IPS-18a (cell line): Measurements from ENCODE around the gene MMP25.
A peak's percentile ranks its signal among the peaks of the same experiment; 100 is the strongest.

ENCODE experiments used
- H3K27ac ChIP-seq: one replicate; pipeline ENCODE4 v1.5.1; 2013; ENCODE audit warnings: low read length
- H3K27me3 ChIP-seq: one replicate; pipeline ENCODE4 v1.6.1; 2013; ENCODE audit warnings: mild to moderate bottlenecking, low read length; ENCODE audit not compliant: control insufficient read depth, insufficient read depth
- H3K36me3 ChIP-seq: one replicate; pipeline ENCODE4 v1.6.1; 2013; ENCODE audit warnings: low read depth, low read length; ENCODE audit not compliant: control insufficient read depth
- H3K4me1 ChIP-seq: one replicate; pipeline ENCODE4 v1.6.1; 2013; ENCODE audit warnings: low read depth, low read length; ENCODE audit not compliant: control insufficient read depth
- H3K4me3 ChIP-seq: one replicate; pipeline ENCODE4 v1.5.1; 2013; ENCODE audit warnings: low read length
- H3K9ac ChIP-seq: one replicate; pipeline ENCODE4 v1.6.1; 2013; ENCODE audit warnings: mild to moderate bottlenecking, low read length, moderate library complexity
- H3K9me3 ChIP-seq: one replicate; pipeline ENCODE4 v1.6.1; 2013; ENCODE audit warnings: low read depth, low read length; ENCODE audit not compliant: control insufficient read depth

The MMP25 gene

GRCh38 chr16:3026003-3026378 is 20.4 kb upstream of the MMP25 start:
- Histone ChIP-seq H3K4me3 (no peak overlapping the region), H3K4me1 (peaks cover 17% of the 10 kb centered on the region), H3K36me3 (peaks cover 23% of the 10 kb centered on the region), H3K9me3 (no peaks in the 10 kb centered on the region), H3K27ac (no peak overlapping the region), H3K9ac (no peak overlapping the region), H3K27me3 (no peaks in the 10 kb centered on the region)

- peaks cover 17% of the 10 kb centered on the region for H3K4me1 ChIP-seq
- peaks cover 22% of the 10 kb centered on the region for H3K36me3 ChIP-seq
- H3K27ac ChIP-seq: no peak overlapping the region
- H3K9ac ChIP-seq: no peak overlapping the region
- H3K9me3 ChIP-seq: no peaks in the 10 kb centered on the region
- no peaks in the 10 kb centered on the region for H3K27me3 ChIP-seq
- H3K4me3 ChIP-seq: no peak overlapping the region
These were observed 19.5 kb upstream of the MMP25 start for GRCh38 chr16:3026609-3027488.

GRCh38 chr16:3027489-3027795 is 18.9 kb upstream of the MMP25 start:
- no peak overlapping the region for H3K9ac ChIP-seq
- no peaks in the 10 kb centered on the region for H3K9me3 ChIP-seq
- peaks cover 18% of the 10 kb centered on the region for H3K36me3 ChIP-seq
- no peak overlapping the region for H3K27ac ChIP-seq
- no peaks in the 10 kb centered on the region for H3K27me3 ChIP-seq
- H3K4me1 ChIP-seq: peaks cover 11% of the 10 kb centered on the region
- no peak overlapping the region for H3K4me3 ChIP-seq

GRCh38 chr16:3027983-3028715 is 18.2 kb upstream of the MMP25 start:
- peaks cover 4% of the 10 kb centered on the region for H3K4me1 ChIP-seq
- peaks cover 18% of the 10 kb centered on the region for H3K36me3 ChIP-seq
- no peak overlapping the region for H3K27ac ChIP-seq
- H3K9ac ChIP-seq: no peak overlapping the region
- H3K27me3 ChIP-seq: no peaks in the 10 kb centered on the region
- H3K4me3 ChIP-seq: peak overlapping the region; percentile 25
- no peaks in the 10 kb centered on the region for H3K9me3 ChIP-seq

GRCh38 chr16:3028716-3029319 is 17.5 kb upstream of the MMP25 start:
- no peaks in the 10 kb centered on the region for H3K9me3 ChIP-seq
- no peak overlapping the region for H3K4me3 ChIP-seq
- H3K27me3 ChIP-seq: no peaks in the 10 kb centered on the region
- H3K4me1 ChIP-seq: peaks cover 3% of the 10 kb centered on the region
- no peak overlapping the region for H3K27ac ChIP-seq
- H3K9ac ChIP-seq: no peak overlapping the region
- H3K36me3 ChIP-seq: peaks cover 18% of the 10 kb centered on the region

- Histone ChIP-seq H3K4me3 (no peak overlapping the region), H3K9ac (no peak overlapping the region), H3K27me3 (peaks cover 3% of the 10 kb centered on the region)
These were observed 16.7 kb upstream of the MMP25 start for GRCh38 chr16:3029491-3030221.

GRCh38 chr16:3030222-3031212 is 15.8 kb upstream of the MMP25 start:
- H3K36me3 ChIP-seq: peaks cover 18% of the 10 kb centered on the region
- no peak overlapping the region for H3K4me3 ChIP-seq
- no peak overlapping the region for H3K9ac ChIP-seq
- no peak overlapping the region for H3K27ac ChIP-seq
- H3K4me1 ChIP-seq: peaks cover 3% of the 10 kb centered on the region
- H3K9me3 ChIP-seq: no peaks in the 10 kb centered on the region
- peaks cover 9% of the 10 kb centered on the region for H3K27me3 ChIP-seq

More at GRCh38 chr16:3029491-3030221, 16.7 kb upstream of the MMP25 start:
- H3K9me3 ChIP-seq: no peaks in the 10 kb centered on the region
- H3K27ac ChIP-seq: no peak overlapping the region
- peaks cover 18% of the 10 kb centered on the region for H3K36me3 ChIP-seq
- H3K4me1 ChIP-seq: peaks cover 3% of the 10 kb centered on the region

- peaks cover 29% of the 10 kb centered on the region for H3K27me3 ChIP-seq
- no peak overlapping the region for H3K4me3 ChIP-seq
- H3K4me1 ChIP-seq: peaks cover 3% of the 10 kb centered on the region
- no peak overlapping the region for H3K27ac ChIP-seq
- H3K36me3 ChIP-seq: no peaks in the 10 kb centered on the region
- H3K9me3 ChIP-seq: no peaks in the 10 kb centered on the region
- no peak overlapping the region for H3K9ac ChIP-seq
These were observed 13.7 kb upstream of the MMP25 start for GRCh38 chr16:3032624-3033023.

- Histone ChIP-seq H3K9me3 (no peaks in the 10 kb centered on the region), H3K36me3 (no peaks in the 10 kb centered on the region), H3K4me3 (peak overlapping the region; percentile 61), H3K27me3 (peaks cover 38% of the 10 kb centered on the region), H3K4me1 (no peaks in the 10 kb centered on the region), H3K9ac (no peak overlapping the region), H3K27ac (no peak overlapping the region)
These were observed 10.9 kb upstream of the MMP25 start for GRCh38 chr16:3035289-3035971.

GRCh38 chr16:3035972-3036725 is 10.2 kb upstream of the MMP25 start:
- no peak overlapping the region for H3K9ac ChIP-seq
- H3K4me1 ChIP-seq: no peaks in the 10 kb centered on the region
- no peaks in the 10 kb centered on the region for H3K36me3 ChIP-seq
- no peak overlapping the region for H3K27ac ChIP-seq
- peaks cover 38% of the 10 kb centered on the region for H3K27me3 ChIP-seq
- no peaks in the 10 kb centered on the region for H3K9me3 ChIP-seq
- peak overlapping the region; percentile 61 for H3K4me3 ChIP-seq
